K562 (cell line): ENCODE results near the gene CCDC32. TPM values are rescaled to one million over a fixed set of nuclear protein-coding genes. Genes with fewer than 3 reads are reported as not detected.

Experiments
- CEBPB ChIP-seq: fragments of 450-650 bp; IDR thresholded peaks from 2 replicates; pipeline ENCODE4 v1.6.1; 2016; ENCODE audit warnings: missing genetic modification characterization, missing compliant biosample characterization
- GATAD2B ChIP-seq: fragments of 450-650 bp; IDR thresholded peaks from 2 replicates; pipeline ENCODE4 v1.6.1; 2017; ENCODE audit warnings: mild to moderate bottlenecking, borderline replicate concordance
- HDAC2 ChIP-seq: fragments of 450-650 bp; IDR thresholded peaks from 2 replicates; pipeline ENCODE4 v1.6.1; 2016; ENCODE audit warnings: mild to moderate bottlenecking
- KLF10 ChIP-seq: fragments of 250-450 bp; sonication (Bioruptor Pico); IDR thresholded peaks from 2 replicates; pipeline ENCODE4 v1.6.1; 2021; ENCODE audit warnings: matching md5 sums
- KLF16 ChIP-seq: IDR thresholded peaks from 2 replicates; pipeline ENCODE4 v1.6.1; 2016; ENCODE audit warnings: antibody characterized with exemption
- MXI1 ChIP-seq: IDR thresholded peaks from 2 replicates; pipeline ENCODE4 v1.6.1; 2011; ENCODE audit warnings: low read depth, mild to moderate bottlenecking, improper control_type of control experiment, low read length
- SAP30 ChIP-seq: fragments of 200-600 bp; sonication (generic); IDR thresholded peaks from 2 replicates; pipeline ENCODE4 v1.6.1; 2012; ENCODE audit warnings: borderline replicate concordance, low read depth, mild to moderate bottlenecking, moderate library complexity, low read length, control low read depth, inconsistent platforms; ENCODE audit not compliant: insufficient read depth, poor library complexity, severe bottlenecking
- SMAD3 ChIP-seq: fragments of 450-650 bp; formaldehyde crosslinking; conservative IDR thresholded peaks from 2 replicates; pipeline ENCODE4 v1.4.0; 2020; ENCODE audit warnings: mild to moderate bottlenecking
- SNIP1 ChIP-seq: fragments of 450-650 bp; IDR thresholded peaks from 2 replicates; pipeline ENCODE4 v1.7.1; 2017; ENCODE audit warnings: low read depth, mild to moderate bottlenecking
- TCF7L2 ChIP-seq: fragments of 150-350 bp; IDR thresholded peaks from 2 replicates; pipeline ENCODE4 v1.6.1; 2016; ENCODE audit warnings: low read depth, mild to moderate bottlenecking, low read length, moderate library complexity
- TEAD1 ChIP-seq, 2 experiments: fragments of 450-650 bp in 1 of 2; sonication (generic) in 1 of 2; formaldehyde crosslinking; IDR thresholded peaks; 2 replicates each; pipeline versions ENCODE4 v1.4.0 to v1.8.0; 2020 to 2022; ENCODE audit warnings: mild to moderate bottlenecking in 2 of 2, missing genetic modification reagents in 1 of 2
- ZNF318 ChIP-seq, 2 experiments: fragments of 450-650 bp; IDR thresholded peaks; 2 replicates each; pipeline ENCODE4 v1.6.1; 2016; ENCODE audit warnings: mild to moderate bottlenecking in 2 of 2, borderline replicate concordance in 1 of 2, low read depth in 1 of 2, moderate library complexity in 1 of 2
- ZNF589 ChIP-seq: fragments of 200-800 bp; sonication (Bioruptor generic); IDR thresholded peaks from 2 replicates; pipeline ENCODE4 v1.6.1; 2016; ENCODE audit warnings: low read depth, missing genetic modification characterization, missing compliant biosample characterization
- ZNF79 ChIP-seq: fragments of 250-450 bp; sonication (Bioruptor Pico); IDR thresholded peaks from 2 replicates; pipeline ENCODE4 v1.4.0; 2020; ENCODE audit warnings: low read depth, mild to moderate bottlenecking, moderate library complexity
- polyA plus RNA-seq, 8 experiments: library from polyadenylated mRNA; depleted of rRNA in 4 of 8; stranded (reverse) in 5 of 8; unstranded in 3 of 8; fragments of >200 nt; fragmentation: Nextera tagmentation in 2 of 8; fragmentation: Illumina TruSeq in 1 of 8; extraction: Ambion mirVana in 2 of 8; extraction: Trizol in 1 of 8; gene quantifications; 2 replicates each; pipeline versions ENCODE4 v1.2.1 to v1.2.3, GENCODE V29; 2011 to 2014; ENCODE audit warnings: inconsistent platforms in 1 of 8, missing spikeins in 1 of 8
- total RNA-seq, 7 experiments: library from RNA; depleted of rRNA in 6 of 7; stranded (reverse); fragments of >200 nt in 6 of 7; fragmentation: Illumina TruSeq in 2 of 7; extraction: Trizol in 2 of 7; gene quantifications; 2 replicates each; pipeline versions ENCODE4 v1.2.1 to v1.2.3, GENCODE V29; 2011 to 2021; ENCODE audit warnings: low replicate concordance in 1 of 7
- TF ChIP-seq, protein P1 (sequence below): fragments of 450-650 bp; IDR thresholded peaks from 2 replicates; pipeline ENCODE4 v1.6.1; 2018; ENCODE audit not compliant: partially characterized antibody

The CCDC32 gene
- total and polyA plus RNA-seq, 9 of the 15 experiments (the other 6 are each of a cell fraction or from before 2014, with no cell fraction given): 22.2 to 94.8 (median 37.1) TPM

DNA sequence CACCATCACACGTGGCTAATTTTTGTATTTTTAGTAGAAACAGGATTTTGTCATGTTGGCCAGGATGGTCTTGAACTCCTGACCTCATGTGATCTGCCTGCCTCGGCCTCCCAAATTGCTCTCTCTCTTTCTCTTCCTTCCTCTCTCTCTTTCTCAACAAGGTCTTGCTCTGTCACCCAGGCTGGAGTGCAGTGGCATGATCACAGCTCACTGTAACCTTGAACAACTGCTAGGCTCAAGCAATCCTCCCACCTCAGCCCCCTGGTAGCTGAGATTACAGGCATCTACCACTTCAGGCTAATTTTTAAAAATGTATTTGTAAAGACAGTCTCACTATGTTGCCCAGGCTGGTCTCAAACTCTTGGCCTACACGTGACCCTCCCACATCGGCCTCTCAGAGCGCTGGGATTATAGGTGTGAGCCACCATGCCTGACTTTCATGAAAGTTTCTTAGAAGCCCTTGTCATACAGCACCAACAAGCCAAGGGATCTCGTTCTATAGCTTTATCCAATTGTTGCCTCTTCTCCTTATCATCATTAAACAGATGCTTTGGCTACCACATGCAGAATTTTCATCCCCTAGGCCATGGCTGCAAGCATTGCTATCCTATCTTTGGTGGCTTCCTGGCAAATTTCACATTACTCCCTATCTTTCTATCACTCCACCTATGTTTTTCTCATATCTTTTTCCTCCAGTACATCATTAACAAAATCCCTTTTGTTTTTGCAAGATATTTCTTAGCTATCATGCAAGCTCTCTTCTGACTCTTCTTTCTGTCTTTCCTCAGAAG is 5.7 kb downstream of the CCDC32 start (continued):
- TF ChIP-seq ZNF318 (IDR thresholded peaks at IDR 0.05; ENCODE audit: borderline replicate concordance in 1 of 2, low read depth in 1 of 2): no peak
- peak; percentile 95 for TF ChIP-seq KLF16
- no peak for TF ChIP-seq SMAD3
- no peak for TF ChIP-seq TCF7L2
- TF ChIP-seq SNIP1: no peak
- TF ChIP-seq GATAD2B: no peak
- TF ChIP-seq ZNF79 (CRISPR knock-in tag): no peak
- TF ChIP-seq KLF10 (CRISPR knock-in tag): no peak
- TF ChIP-seq TEAD1 (CRISPR knock-in tag; IDR thresholded peaks at IDR 0.05): no peak
- TF ChIP-seq, protein P1, sequence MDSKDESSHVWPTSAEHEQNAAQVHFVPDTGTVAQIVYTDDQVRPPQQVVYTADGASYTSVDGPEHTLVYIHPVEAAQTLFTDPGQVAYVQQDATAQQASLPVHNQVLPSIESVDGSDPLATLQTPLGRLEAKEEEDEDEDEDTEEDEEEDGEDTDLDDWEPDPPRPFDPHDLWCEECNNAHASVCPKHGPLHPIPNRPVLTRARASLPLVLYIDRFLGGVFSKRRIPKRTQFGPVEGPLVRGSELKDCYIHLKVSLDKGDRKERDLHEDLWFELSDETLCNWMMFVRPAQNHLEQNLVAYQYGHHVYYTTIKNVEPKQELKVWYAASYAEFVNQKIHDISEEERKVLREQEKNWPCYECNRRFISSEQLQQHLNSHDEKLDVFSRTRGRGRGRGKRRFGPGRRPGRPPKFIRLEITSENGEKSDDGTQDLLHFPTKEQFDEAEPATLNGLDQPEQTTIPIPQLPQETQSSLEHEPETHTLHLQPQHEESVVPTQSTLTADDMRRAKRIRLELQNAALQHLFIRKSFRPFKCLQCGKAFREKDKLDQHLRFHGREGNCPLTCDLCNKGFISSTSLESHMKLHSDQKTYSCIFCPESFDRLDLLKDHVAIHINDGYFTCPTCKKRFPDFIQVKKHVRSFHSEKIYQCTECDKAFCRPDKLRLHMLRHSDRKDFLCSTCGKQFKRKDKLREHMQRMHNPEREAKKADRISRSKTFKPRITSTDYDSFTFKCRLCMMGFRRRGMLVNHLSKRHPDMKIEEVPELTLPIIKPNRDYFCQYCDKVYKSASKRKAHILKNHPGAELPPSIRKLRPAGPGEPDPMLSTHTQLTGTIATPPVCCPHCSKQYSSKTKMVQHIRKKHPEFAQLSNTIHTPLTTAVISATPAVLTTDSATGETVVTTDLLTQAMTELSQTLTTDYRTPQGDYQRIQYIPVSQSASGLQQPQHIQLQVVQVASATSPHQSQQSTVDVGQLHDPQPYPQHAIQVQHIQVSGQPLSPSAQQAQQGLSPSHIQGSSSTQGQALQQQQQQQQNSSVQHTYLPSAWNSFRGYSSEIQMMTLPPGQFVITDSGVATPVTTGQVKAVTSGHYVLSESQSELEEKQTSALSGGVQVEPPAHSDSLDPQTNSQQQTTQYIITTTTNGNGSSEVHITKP: no peak
- TF ChIP-seq CEBPB (tag): peak; percentile 34; the same call in 1 of the 2 replicates
- no peak for TF ChIP-seq SAP30
- TF ChIP-seq ZNF589 (CRISPR knock-in tag): peak; percentile 81; the same call in 1 of the 2 replicates
- peak; percentile 66 for TF ChIP-seq MXI1
- peak; percentile 85; the same call in 1 of the 2 replicates for TF ChIP-seq HDAC2
